Hepatocyte (in vitro differentiated cells): ENCODE measurements around the gene CCDC13.

Experiments
- EZH2phosphoT487 ChIP-seq: fragments of 200-600 bp; sonication (generic); IDR thresholded peaks from one replicate; pipeline ENCODE4 v1.6.1; 2018; ENCODE audit warnings: antibody characterized with exemption, mild to moderate bottlenecking, low read depth, moderate library complexity; ENCODE audit not compliant: unreplicated experiment, severe bottlenecking
- TF ChIP-seq, protein P1 (sequence below): fragments of 200-600 bp; sonication (generic); IDR thresholded peaks from 2 replicates; pipeline ENCODE4 v1.5.1; 2016; ENCODE audit warnings: antibody characterized with exemption, mild to moderate bottlenecking; ENCODE audit not compliant: poor library complexity

GRCh38 chr3:42752441-42752840 lies 20.6 kb downstream of the CCDC13 start:
- TF ChIP-seq, protein P1, sequence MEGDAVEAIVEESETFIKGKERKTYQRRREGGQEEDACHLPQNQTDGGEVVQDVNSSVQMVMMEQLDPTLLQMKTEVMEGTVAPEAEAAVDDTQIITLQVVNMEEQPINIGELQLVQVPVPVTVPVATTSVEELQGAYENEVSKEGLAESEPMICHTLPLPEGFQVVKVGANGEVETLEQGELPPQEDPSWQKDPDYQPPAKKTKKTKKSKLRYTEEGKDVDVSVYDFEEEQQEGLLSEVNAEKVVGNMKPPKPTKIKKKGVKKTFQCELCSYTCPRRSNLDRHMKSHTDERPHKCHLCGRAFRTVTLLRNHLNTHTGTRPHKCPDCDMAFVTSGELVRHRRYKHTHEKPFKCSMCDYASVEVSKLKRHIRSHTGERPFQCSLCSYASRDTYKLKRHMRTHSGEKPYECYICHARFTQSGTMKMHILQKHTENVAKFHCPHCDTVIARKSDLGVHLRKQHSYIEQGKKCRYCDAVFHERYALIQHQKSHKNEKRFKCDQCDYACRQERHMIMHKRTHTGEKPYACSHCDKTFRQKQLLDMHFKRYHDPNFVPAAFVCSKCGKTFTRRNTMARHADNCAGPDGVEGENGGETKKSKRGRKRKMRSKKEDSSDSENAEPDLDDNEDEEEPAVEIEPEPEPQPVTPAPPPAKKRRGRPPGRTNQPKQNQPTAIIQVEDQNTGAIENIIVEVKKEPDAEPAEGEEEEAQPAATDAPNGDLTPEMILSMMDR: no peak
- no peak for TF ChIP-seq EZH2phosphoT487
